HL-60/S4 treated with phorbol 12-myristate 13-acetate at 8.2 ng/mL for 4 days and 3 days (cell line): ENCODE measurements around the gene RPS6KA5.
"Not testable (repeated sequence)": the region's sequence is repeated elsewhere in the genome, so short reads cannot be mapped to it uniquely, and the experiment has no call there.

Source experiments
- in situ Hi-C: fragments of 300-500 bp; cut with MboI; formaldehyde crosslinking; loops from 2 replicates; pipeline ENCODE4 v1.15.0; 2022; ENCODE audit warnings: low sequenced_read_pairs

Gene RPS6KA5

GRCh38 chr14:90942511-90942910 is 117.9 kb downstream of the RPS6KA5 start:
- in situ Hi-C loops = no loop called here

- in situ Hi-C loops = no loop called here
Measured at GRCh38 chr14:90941706-90942105, 118.7 kb downstream of the RPS6KA5 start.

GRCh38 chr14:90940318-90940962 is 120.0 kb downstream of the RPS6KA5 start:
- in situ Hi-C loops = no loop called here

- in situ Hi-C loops = not testable (repeated sequence)
Measured at GRCh38 chr14:90939252-90939795, 121.1 kb downstream of the RPS6KA5 start.

GRCh38 chr14:90938615-90939014 is 121.8 kb downstream of the RPS6KA5 start:
- in situ Hi-C loops = no loop called here

GRCh38 chr14:90936757-90937440 is 123.5 kb downstream of the RPS6KA5 start:
- in situ Hi-C loops = no loop called here

- in situ Hi-C loops = loop anchor here (25.0 kb wide), 1 partner anchor 363 kb away; no protein-coding TSS in a partner anchor
Measured at GRCh38 chr14:90924621-90925340, 135.7 kb downstream of the RPS6KA5 start.

GRCh38 chr14:90922141-90922540 is 138.3 kb downstream of the RPS6KA5 start:
- in situ Hi-C loops = loop anchor here (25.0 kb wide), 1 partner anchor 365 kb away; no protein-coding TSS in a partner anchor

- in situ Hi-C loops = loop anchor here (25.0 kb wide), 1 partner anchor 376 kb away; no protein-coding TSS in a partner anchor
Measured at GRCh38 chr14:90911121-90911520, 149.3 kb downstream of the RPS6KA5 start.

GRCh38 chr14:90907178-90907577 is 153.3 kb downstream of the RPS6KA5 start:
- in situ Hi-C loops = loop anchor here (25.0 kb wide), 1 partner anchor 380 kb away; no protein-coding TSS in a partner anchor

GRCh38 chr14:90905531-90905930 is 154.9 kb downstream of the RPS6KA5 start:
- in situ Hi-C loops = loop anchor here (25.0 kb wide), 1 partner anchor 382 kb away; no protein-coding TSS in a partner anchor

GRCh38 chr14:90903101-90903500 is 157.3 kb downstream of the RPS6KA5 start:
- in situ Hi-C loops = loop anchor here (25.0 kb wide), 1 partner anchor 384 kb away; no protein-coding TSS in a partner anchor

- in situ Hi-C loops = loop anchor here (25.0 kb wide), 1 partner anchor 387 kb away; no protein-coding TSS in a partner anchor
Measured at GRCh38 chr14:90900476-90901083, 159.9 kb downstream of the RPS6KA5 start.

GRCh38 chr14:90897022-90897421 is 163.4 kb downstream of the RPS6KA5 start:
- in situ Hi-C loops = loop anchor here (5.0 kb wide), 1 partner anchor 280 kb away; no protein-coding TSS in a partner anchor

GRCh38 chr14:90894241-90894640 is 166.2 kb downstream of the RPS6KA5 start:
- in situ Hi-C loops = no loop called here

GRCh38 chr14:90893510-90893909 is 166.9 kb downstream of the RPS6KA5 start:
- in situ Hi-C loops = no loop called here

- in situ Hi-C loops = no loop called here
Measured at GRCh38 chr14:90892970-90893369, 167.5 kb downstream of the RPS6KA5 start.

GRCh38 chr14:90891326-90891725 is 169.1 kb downstream of the RPS6KA5 start:
- in situ Hi-C loops = no loop called here

GRCh38 chr14:90890322-90891020 is 170.0 kb downstream of the RPS6KA5 start:
- in situ Hi-C loops = no loop called here

- in situ Hi-C loops = no loop called here
Measured at GRCh38 chr14:90886297-90886815, 174.1 kb downstream of the RPS6KA5 start.
